Stimulated activated CD8-positive, alpha-beta memory T cell treated with anti-CD3 and anti-CD28 coated beads, Interleukin-4, amount 100 ng/mL, for 4 hours (primary cell): ENCODE data around the gene ZFAND3.
A peak's percentile ranks its signal among the peaks of the same experiment; 100 is the strongest.
"Not testable (repeated sequence)": the region's sequence is repeated elsewhere in the genome, so short reads cannot be mapped to it uniquely, and the experiment has no call there.

Experiments
- DNase-seq, 2 donors: peaks; one replicate each; pipeline ENCODE4 v3.0.0-alpha.2; 2020; ENCODE audit warnings: low read depth in 2 of 2, low spot score in 1 of 2

The ZFAND3 gene

DNA sequence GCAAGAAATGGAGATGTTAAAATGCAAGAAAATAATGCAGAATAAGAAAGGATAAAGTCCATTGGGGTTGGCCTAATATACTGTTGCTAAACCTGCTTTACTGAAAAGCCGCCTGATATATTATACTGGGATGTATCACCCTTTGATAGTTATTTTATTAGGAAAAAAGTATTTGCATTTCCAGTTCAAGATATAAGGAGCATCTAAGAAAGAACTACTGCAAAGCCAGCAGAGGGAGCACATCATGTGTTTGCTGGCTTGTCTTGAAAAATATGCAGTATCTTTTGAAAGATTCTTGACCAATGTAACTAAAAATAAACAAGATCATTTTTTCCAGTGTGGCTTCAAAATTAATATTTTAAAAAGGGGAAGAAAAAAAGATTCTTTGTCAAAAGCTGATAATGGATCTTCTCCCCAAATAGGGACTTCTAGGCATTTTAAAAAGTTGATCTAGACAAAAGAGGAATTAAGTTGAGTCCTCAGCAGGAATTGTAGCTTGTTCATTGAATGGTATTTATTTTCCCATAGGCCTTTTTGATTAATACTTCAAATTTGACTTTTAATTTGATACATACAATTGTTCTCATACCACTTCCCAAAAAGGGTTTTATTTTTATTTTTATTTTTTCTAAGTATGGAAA, 214.9 kb downstream of the ZFAND3 start:
- no peak for DNase-seq

DNA sequence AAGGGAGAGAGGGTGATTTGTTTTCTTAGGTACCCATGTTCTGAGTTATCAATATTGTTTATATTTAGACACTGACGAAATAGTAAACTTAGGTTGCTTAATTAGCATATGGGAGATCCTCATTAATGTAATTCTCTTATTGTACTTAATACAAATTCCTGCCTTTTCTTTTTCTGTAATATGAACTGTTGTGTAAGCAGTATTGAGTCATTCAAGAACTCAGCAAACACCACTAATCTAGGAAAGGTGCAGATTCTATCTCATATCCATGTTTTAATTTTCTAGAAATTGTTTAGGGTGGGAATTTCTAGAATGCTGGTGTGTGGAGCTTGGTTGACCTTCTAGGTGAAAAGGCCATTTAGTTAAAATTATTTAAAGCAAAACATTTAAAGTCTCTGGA, 216.0 kb downstream of the ZFAND3 start:
- DNase-seq = no peak

DNA sequence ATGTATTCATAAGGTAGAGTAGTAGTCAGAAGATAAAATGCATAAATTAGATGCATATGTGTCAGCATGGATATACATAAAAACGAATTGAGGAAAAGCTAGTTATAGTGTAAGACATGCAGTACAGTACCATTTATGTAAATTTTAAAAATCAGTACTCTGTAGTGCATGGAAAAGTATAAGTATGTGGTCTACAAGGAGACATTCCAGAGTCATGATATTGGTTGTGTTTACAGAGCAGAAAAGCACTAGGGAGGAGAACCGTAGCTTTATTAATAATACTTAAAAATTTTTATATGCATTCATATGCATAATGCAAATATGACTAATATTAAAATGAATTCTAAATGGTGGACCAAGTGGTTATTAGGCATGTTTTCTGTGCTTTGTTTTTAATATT, 220.0 kb downstream of the ZFAND3 start:
- DNase-seq = no peak

DNA sequence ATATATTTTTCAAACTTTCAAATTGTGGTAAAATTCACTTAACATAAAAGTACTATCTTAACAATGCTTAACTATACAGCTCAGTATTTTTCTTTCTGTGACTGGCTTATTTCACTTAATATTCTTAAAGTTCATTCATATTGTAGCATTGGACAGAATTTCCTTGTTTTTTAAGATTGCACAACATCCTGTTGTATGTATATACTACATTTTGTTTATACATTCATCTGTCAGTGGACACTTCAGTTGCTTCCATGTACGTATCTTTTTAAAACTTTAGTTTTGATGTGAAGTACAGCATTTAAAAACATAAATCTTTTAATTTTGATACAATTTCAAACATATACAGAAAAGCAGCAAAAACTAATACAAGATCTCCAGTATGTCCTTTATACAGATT, 220.7 kb downstream of the ZFAND3 start:
- no peak for DNase-seq

DNA sequence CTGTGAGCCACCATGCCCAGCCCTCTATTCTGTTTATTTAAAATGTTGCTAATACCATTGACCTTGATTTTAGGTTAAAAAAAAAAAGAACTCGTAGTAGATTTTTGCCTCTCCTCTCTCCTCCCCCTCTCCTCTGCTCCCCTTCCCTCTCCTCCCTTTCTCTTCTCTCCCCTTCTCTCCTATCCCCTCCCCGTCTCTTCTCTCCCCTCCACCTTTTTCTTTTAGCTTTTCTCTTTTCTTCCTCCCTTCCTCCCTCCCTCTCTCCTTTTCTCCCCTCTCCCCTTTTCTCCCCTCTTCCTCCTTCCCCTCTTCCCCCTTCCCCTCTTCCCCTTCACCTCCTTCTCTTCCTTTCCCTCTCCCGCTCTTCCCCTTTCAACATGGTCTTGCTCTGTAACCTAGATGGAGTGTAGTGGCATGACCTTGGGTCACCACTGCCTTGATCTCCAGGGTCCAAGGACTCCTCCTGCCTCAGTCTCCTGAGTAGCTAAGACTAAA, 223.8 kb downstream of the ZFAND3 start:
- DNase-seq = no peak

DNA sequence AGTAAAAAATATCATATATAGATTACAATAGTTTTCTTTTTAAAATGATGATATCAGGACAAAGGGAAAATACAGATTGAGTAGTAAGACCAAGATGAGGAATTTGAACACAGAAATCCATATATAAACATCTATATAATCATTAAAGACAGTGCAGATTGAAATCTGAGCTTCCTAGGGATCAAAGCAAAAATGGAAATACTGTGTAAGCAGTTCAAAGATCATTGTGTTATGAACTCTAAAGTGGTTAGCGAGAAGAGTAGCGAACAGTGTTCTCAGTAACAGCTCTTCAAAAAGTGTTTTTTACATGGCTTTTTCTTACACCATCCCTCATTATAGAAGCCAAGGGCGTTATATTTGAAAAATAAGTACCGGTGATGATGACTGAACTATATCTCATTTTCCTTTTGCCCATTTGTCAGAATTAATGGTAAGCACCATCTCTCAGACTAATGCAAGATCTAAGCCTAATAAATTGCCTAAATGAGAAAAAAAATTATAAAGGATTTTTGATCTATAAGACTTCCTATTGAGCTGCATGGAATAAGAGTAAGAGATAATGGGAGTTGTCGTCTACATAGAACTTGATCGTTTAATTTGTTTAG, 226.3 kb downstream of the ZFAND3 start:
- no peak for DNase-seq

DNA sequence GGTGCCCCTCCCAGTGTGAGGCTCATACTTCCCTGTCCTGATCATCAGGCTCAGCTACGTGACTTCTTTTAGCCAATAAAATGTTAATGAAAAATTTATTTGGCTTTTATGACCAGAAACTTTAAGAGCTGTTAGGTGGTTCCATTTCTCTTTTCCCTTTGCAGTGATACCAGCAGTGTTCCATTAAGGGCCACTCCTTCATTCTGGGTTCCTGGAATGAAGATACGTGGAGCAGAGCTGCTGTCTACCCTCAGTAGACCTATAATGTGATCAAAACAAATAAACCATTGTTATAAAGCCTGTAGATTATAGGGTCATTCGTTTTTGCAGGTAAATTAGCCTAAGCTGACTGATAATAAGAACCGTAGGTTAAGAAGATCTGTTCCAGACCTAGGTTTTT, 228.0 kb downstream of the ZFAND3 start:
- no peak for DNase-seq

DNA sequence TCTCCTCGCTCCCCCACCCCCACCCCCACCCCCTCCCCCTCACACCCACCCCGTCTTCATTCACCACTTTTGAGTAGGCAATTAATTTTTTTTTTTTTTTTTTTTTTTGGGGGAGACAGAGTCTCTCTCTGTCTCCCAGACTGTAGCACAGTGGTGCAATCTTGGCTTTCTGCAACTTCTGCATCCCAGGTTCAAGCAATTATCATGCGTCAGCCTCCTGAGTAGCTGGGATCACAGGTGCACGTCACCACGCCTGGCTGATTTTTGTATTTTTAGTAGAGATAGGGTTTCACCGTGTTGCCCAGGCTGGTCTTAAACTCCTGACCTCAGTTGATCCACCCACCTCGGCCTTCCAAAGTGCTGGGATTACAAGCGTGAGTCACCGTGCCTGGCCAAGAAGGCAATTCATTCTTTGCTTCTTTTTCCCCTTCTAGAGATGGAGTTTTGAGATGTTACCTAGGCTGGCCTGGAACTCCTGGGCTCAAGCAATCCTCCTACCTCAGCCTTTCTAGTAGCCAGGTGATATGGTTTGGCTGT, 230.4 kb downstream of the ZFAND3 start:
- DNase-seq = not testable (repeated sequence)

DNA sequence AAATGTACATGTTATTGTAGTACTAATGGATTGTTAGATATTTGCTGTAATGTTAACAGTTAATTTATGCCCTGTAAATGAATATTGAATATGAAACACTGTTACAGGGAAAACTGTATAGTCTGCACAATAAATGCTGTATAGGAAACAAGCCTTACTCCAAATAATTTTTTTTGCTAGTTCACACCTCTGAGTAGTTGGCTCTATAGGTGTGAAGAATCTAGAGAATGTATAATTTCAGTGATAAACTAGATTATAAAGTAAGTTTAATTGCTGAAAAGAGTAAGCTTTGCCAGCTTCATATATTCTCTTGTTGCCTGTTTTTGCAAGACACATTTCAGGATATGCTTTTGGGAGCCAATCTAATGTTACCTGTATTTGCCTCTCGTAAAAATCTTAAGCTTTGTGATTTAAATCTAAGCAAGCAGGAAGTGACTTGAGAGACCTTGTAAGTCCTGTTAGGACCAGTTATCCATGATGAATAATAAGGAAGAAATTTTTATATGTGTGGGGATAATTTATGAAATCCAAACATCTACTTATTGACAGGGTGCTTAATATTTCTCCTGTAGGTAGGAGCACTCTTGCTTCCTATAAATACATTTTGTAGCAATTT, 232.4 kb downstream of the ZFAND3 start:
- no peak for DNase-seq

DNA sequence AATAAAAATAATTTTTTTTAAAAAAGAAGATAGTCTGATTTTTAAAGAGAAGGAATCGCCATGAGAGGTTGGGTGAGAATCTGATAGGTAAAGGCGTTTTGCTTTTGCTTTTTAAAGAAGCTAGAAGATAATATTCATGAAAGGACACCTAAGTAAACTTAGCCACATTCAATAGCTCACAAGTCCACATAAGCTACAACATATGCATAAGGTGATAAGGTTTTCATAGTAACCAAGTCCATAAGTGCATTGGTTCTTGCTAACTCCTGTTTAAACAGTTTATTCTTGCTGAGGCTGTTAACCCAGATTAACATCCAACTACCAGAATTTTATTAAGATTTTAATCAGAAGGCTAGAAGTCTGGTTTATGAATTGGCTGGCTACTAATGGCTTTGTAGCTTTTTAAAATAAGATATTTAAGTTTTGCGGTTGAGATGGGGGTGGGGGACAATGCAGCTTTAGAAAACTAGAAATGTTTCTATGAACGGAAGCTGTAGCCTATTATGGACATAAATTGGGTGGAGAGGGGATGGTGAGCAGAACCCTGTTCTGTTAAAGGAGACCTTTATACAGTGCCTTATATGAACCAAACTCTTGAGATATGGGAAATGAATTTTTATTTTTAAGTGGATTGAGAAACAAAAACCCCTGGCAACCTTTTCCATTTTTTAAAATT, 235.1 kb downstream of the ZFAND3 start:
- DNase-seq = no peak

DNA sequence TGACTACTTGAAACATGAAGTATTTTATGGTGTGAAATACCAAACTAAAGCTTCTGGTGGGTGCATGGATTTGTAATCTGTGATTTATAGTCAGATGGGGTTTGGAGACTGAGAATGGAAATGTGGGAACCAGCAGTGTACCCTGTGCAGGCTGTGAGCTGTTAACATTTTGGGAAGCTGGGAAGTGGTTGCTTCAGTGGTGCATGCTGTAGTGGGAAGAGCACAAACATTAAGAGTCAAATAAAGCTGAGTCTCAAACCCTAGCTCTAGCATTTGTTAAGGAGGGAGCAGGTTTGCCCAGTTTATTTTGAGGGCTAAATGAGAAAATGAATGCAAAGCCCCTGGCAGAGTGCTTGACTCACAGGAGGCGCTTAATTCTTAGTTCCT, 235.7 kb downstream of the ZFAND3 start:
- DNase-seq = no peak

DNA sequence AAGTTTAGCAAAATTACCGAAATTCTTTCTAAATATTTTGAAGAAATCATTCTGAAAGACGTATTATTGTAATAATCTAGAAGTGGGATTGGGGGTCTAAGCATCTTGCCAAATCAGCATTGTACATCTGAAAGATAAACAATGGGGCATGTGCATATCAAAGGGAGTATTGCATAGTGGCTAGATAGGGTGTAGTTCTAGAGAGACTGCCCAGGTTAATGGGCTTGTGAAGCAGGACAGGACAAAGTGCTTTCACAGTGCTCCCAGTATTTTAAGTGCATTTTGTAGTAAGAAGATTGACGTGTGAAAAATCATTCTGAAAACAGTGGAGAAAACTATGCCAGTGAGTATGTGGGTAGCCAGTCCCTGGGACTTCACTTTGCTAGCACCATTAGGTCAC, 236.8 kb downstream of the ZFAND3 start:
- no peak for DNase-seq

DNA sequence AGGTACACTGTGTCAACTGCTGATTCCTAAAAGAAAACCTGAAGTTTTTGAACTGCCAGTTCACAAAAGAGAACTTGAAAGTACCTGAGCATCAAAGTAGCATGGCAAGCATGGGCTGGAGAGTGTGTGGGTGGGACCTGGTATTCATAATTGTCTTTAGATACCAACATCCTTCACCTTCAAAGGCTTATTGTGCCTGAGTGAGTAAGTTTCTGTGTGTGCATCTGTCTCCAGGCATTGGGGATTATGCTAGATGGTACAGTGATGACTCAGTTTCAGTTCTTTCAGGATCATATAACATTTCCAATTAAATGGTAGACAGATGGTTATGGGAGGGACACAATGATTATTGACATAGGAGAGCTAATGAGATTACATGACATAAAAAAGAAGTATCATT, 238.5 kb downstream of the ZFAND3 start:
- peak in 1 of 2 donors; percentile 31 for DNase-seq

DNA sequence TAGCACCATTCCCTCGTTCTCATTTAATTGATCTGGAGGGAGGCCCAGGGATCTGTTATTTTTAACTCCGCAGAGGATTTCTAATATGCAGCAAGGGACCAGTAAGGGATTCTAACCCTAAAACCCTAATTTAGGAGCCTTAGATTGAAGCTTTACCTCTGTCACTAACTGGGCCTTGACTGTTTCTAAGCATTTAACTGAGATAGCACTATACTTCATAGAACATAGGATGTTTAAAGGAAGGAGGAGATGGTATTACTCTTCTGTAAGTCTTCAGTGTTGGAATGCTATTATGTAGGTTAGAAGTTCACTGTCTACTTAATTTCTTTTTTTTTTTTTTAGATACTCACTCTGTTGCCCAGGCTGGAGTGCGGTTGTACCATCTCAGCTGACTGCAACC, 242.5 kb downstream of the ZFAND3 start:
- no peak for DNase-seq

DNA sequence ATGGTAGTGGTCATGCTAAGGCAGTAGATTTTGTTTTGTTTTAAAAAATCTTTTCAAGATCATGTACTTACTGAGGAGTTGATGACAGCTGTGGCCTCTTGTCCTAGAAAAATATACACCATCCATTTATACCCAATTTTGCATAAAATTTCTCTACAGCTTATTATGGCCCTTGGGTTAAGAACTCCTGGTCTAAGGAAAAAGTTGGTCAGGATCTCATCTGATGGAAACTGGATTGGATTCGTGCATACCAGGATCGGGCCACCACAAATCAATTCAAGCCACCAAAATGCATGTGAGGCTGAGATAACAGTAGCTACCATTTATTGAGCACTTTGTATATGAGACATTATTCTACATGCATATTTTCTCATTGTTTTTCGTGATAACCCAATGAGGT, 244.4 kb downstream of the ZFAND3 start:
- DNase-seq = no peak

DNA sequence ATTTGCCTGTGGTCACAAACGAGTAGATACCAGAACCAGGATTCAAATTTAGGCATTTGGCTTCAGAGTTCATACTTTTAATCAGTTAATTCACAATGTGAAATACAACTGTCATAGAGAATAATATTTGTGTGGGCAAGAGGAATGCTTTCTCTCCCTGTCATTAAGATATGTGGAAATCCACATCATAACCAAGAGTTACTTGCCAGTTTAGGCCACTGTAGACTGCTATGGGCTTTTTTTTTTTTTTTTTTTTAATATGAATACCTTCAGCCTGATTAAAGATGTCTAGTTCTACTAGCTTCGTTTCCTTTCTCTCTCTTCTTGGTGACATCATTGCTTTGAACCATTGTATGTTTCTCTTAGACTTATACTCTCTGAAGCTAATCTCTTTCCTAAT, 244.9 kb downstream of the ZFAND3 start:
- DNase-seq = no peak

DNA sequence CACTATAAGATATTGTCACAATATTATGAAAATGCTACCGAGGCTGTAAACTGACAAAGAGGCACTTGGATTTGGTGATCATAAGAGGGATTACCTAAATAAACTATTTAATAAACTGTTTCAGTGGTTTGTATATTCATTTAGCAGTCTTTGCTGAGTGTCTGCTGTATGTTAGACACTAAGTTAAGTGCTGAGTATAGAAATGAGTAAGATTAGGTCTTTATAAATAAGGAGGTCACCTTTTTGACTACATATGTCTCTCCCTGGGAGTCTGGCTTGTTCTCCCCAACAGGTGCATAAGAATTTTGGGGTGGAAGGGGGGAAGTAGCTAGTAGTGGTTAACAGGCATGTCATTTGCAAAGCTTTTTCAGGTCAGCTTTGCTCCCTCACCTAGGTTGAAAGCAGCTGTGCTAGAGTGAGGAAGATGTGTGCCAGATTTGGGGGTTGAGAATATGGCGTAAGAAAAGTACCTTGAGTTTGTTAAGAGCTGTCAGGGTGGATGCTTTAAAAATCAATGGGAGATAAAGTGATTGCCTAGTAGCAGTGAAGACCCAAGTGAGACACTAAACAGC, 246.3 kb downstream of the ZFAND3 start:
- DNase-seq = no peak

DNA sequence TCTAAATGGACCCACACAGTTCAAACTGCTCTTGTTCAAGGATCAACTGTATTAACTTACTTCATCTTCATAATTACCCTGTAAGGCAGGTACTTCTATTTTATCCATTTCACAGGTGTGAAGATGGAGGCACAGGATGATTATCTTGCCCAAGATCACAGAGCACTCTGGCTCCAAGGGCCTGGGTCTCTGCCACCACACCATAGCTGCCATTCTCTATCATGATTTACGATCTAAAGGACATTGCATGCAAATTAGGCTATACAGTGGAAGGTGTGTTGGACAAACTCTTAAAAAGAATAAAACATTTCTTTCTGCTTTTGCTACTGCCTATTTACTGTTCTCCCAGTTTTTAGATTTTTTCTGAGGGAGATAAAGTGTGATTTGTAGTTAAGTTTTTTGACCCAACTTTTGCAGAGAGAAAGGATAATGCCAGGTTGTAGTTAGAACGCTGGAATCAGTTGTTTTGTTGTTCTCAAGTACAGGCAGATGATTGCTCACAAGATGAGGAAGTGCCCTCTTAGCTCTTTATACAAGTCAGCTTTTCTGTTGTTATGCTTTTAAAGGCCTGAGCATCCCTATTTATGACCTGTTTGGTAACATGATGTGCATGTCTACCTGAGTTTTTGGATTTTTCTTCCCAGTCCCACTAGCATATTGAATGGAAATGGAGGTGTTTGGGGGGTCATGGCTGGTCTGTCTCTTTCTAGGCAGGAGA, 247.9 kb downstream of the ZFAND3 start:
- no peak for DNase-seq

DNA sequence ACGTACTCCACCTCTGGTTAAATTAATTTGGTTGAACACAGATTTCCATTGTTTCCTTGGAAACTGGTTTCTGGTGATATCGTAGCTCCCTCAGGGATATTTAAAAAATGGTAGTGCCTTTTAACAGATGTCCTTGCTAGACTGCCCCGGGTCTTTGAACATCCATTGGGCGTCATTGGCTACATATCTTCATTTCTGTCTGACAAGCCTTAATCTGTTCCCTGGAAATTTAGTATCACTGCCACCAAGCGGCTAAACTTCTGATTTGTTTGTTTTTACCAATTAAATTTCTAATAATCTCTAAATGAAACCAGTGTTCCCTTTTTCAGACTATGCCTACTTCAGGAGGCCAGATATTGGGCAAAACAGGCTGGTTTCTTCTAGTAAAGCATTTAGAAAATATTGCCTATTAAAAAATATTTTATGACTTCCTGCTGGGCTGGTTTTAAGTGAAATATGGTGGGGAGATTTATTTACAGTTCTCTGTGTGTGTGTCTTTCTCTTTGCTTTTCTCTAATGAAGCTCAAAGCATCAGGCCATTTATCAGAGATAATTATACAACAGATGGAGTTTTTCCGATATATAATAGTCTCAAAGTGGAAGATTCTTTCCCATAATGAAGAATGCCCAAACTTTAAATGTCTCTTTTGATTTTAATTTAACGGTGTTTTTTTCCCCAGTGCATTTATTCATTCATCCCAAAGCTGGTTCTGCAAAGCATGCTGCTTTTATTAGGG, 249.5 kb downstream of the ZFAND3 start:
- no peak for DNase-seq

DNA sequence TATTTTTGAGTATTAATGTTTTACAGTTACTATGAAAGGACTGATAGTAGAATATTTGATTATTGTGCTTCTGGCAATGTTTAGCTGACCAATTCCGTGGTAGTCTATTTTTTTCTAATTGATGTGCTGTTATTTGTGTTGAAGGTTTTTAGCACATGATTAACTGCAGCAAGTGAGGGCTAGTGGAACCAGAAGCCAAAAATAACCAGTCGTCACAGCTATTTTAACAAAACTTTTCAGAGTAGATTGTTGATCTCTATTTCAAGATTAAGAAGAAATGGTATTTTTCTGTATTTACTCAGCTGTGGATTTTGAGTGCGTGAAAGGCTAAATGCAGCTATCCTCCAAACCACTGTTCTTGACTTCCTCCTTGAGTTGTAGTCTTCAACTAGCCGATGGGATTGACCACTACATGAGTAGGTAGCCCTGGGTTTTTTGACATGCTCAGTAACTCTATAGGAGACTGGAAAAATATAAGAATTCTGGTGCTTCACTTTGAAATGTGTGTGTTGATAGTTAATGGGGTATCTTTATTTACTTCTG, 258.0 kb downstream of the ZFAND3 start:
- DNase-seq = no peak
